HG03378 (cell line): ENCODE data around the gene ENOPH1.
"Not testable (repeated sequence)": the region's sequence is repeated elsewhere in the genome, so short reads cannot be mapped to it uniquely, and the experiment has no call there.

ENCODE experiments used
- ATAC-seq: cut with Tn5 transposase; IDR thresholded peaks from one replicate; pipeline ENCODE4 v1.9.1; 2021; ENCODE audit warnings: mild to moderate bottlenecking, moderate library complexity; ENCODE audit not compliant: unreplicated experiment

ENOPH1 gene

GRCh38 chr4:82430193-82430963 is at the start of gene ENOPH1, which contains the start of gene HNRNPDL:
TSS of gene ENOPH1 (plus strand) at chr4:82430590. CDS start at chr4:82430830, 240 bp downstream.
TSS of gene HNRNPDL (minus strand) at chr4:82430462. CDS start at chr4:82429690, 772 bp downstream.
- peak; percentile 72 for ATAC-seq

- ATAC-seq, result no peak
These were observed 49.6 kb upstream of the ENOPH1 start for GRCh38 chr4:82380831-82381230.

- no peak for ATAC-seq
These were observed 49.2 kb upstream of the ENOPH1 start for GRCh38 chr4:82381235-82381634.

GRCh38 chr4:82381661-82382296 is 48.6 kb upstream of the ENOPH1 start:
- ATAC-seq, result no peak

GRCh38 chr4:82382751-82383150 is 47.6 kb upstream of the ENOPH1 start:
- ATAC-seq, result no peak

- not testable (repeated sequence) for ATAC-seq
These were observed 44.1 kb upstream of the ENOPH1 start for GRCh38 chr4:82386312-82386711.

- ATAC-seq, result no peak
These were observed 42.0 kb upstream of the ENOPH1 start for GRCh38 chr4:82388405-82388804.

- not testable (repeated sequence) for ATAC-seq
These were observed 40.3 kb upstream of the ENOPH1 start for GRCh38 chr4:82390061-82390460.

GRCh38 chr4:82394896-82395295 is 35.5 kb upstream of the ENOPH1 start:
- no peak for ATAC-seq

- no peak for ATAC-seq
These were observed 32.9 kb upstream of the ENOPH1 start for GRCh38 chr4:82397527-82397926.

- peak; percentile 56 for ATAC-seq
These were observed 32.1 kb upstream of the ENOPH1 start for GRCh38 chr4:82398263-82398662.

GRCh38 chr4:82401600-82401999 is 28.8 kb upstream of the ENOPH1 start:
- ATAC-seq, result no peak

- no peak for ATAC-seq
These were observed 28.1 kb upstream of the ENOPH1 start for GRCh38 chr4:82402196-82402775.

GRCh38 chr4:82403725-82404124 is 26.7 kb upstream of the ENOPH1 start:
- ATAC-seq, result no peak

- ATAC-seq, result not testable (repeated sequence)
These were observed 15.3 kb upstream of the ENOPH1 start for GRCh38 chr4:82415061-82415460.

GRCh38 chr4:82415922-82416365 is 14.4 kb upstream of the ENOPH1 start:
- no peak for ATAC-seq

- no peak for ATAC-seq
These were observed 10.9 kb upstream of the ENOPH1 start for GRCh38 chr4:82419451-82419850.

GRCh38 chr4:82421796-82422560 is 8.4 kb upstream of the ENOPH1 start:
- no peak for ATAC-seq

- no peak for ATAC-seq
These were observed 7.8 kb upstream of the ENOPH1 start for GRCh38 chr4:82422616-82423015.

- no peak for ATAC-seq
These were observed 6.9 kb upstream of the ENOPH1 start for GRCh38 chr4:82423245-82424054.
